ENCODE data around the gene INTS11. TPM values are rescaled to one million over a fixed set of nuclear protein-coding genes. Genes with fewer than 3 reads are reported as not detected.
A peak's percentile ranks its signal among the peaks of the same experiment; 100 is the strongest.

INTS11 gene
- total and polyA plus RNA-seq, 10 of the 15 experiments (the other 5 are each of a cell fraction or from before 2014, with no cell fraction given): 2.5 to 117 (median 77.7) TPM

DNA sequence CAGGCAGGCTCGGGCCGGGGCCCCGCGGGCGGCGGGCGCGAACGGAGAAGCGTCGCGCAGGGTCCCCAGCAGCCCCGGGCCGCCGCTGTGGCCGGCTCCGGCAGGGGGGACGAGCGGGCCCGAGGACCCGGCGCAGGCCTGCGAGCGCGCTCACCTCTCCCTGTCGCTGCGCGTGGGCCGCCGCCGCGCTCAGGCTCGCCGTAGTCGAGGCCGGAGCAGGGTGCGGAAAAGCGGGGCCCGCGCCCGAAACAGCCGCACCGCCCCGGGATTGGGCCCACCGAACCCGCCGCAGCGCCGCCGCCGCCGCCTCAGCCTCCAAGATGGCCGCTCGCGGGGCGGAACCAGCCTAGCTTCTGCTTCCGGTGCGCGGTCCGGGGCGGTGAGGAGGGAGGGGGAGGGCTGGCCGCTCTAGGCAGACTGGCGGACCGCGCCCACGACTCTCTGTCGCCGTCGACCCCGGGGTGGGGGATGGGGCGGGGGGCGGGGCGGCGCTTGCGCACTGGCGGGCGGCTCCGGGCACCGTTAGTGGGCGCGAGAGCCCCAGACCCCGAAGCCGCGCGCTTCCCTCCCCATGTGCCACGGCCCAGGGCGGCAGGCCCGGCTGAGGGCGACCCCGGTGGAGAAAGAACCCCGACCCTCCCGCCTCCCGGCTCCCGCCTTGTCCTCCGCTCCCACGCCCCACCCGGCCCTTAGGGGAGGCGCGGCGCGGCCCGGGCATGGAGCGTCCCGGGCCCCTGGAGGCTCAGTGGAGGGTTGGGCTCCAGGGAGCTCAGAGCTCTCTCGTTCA lies 50.8 kb downstream of the INTS11 start, which contains the start of gene UBE2J2 (continued):
- TF ChIP-seq, protein P1, sequence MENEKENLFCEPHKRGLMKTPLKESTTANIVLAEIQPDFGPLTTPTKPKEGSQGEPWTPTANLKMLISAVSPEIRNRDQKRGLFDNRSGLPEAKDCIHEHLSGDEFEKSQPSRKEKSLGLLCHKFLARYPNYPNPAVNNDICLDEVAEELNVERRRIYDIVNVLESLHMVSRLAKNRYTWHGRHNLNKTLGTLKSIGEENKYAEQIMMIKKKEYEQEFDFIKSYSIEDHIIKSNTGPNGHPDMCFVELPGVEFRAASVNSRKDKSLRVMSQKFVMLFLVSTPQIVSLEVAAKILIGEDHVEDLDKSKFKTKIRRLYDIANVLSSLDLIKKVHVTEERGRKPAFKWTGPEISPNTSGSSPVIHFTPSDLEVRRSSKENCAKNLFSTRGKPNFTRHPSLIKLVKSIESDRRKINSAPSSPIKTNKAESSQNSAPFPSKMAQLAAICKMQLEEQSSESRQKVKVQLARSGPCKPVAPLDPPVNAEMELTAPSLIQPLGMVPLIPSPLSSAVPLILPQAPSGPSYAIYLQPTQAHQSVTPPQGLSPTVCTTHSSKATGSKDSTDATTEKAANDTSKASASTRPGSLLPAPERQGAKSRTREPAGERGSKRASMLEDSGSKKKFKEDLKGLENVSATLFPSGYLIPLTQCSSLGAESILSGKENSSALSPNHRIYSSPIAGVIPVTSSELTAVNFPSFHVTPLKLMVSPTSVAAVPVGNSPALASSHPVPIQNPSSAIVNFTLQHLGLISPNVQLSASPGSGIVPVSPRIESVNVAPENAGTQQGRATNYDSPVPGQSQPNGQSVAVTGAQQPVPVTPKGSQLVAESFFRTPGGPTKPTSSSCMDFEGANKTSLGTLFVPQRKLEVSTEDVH (IDR thresholded peaks at IDR 0.05; ENCODE audit: low read depth, partially characterized antibody): no peak
- TF ChIP-seq MYC (IDR thresholded peaks at IDR 0.05; ENCODE audit: insufficient read depth, insufficient read length, insufficient replicate concordance, low read length, severe bottlenecking) (no peak), TCF7 (IDR thresholded peaks at IDR 0.05; ENCODE audit: borderline replicate concordance) (no peak), LARP7 (IDR thresholded peaks at IDR 0.05) (peak; percentile 90), KDM1A (IDR thresholded peaks at IDR 0.05; ENCODE audit: borderline replicate concordance) (no peak), IRF4 (IDR thresholded peaks at IDR 0.05; ENCODE audit: low read depth, low read length) (no peak), MTA2 (IDR thresholded peaks at IDR 0.05; ENCODE audit: low read depth) (no peak), HDGF (IDR thresholded peaks at IDR 0.05) (no peak), BMI1 (IDR thresholded peaks at IDR 0.05; ENCODE audit: borderline replicate concordance) (no peak), EGR1 (IDR thresholded peaks at IDR 0.05; ENCODE audit: borderline replicate concordance in 1 of 2, low read depth in 2 of 2, low read length in 2 of 2) (peak in 1 of 2 experiments; percentile 95; a peak in 2 of 3 replicates), CEBPB (IDR thresholded peaks at IDR 0.05; ENCODE audit: borderline replicate concordance in 1 of 2, low read depth in 2 of 2, low read length in 2 of 2) (no peak), POLR2A (IDR thresholded peaks at IDR 0.05; ENCODE audit: low read depth, low read length) (peak; percentile 87), ZBED1 (IDR thresholded peaks at IDR 0.05; ENCODE audit: borderline replicate concordance) (no peak), SUZ12 (IDR thresholded peaks at IDR 0.05; ENCODE audit: unreplicated experiment) (no peak), CREB1 (IDR thresholded peaks at IDR 0.05; ENCODE audit: low read depth) (peak; percentile 64; the same call in 1 of the 2 replicates), CBX3 (IDR thresholded peaks at IDR 0.05; ENCODE audit: borderline replicate concordance, low read depth) (no peak), BACH1 (IDR thresholded peaks at IDR 0.05; ENCODE audit: borderline replicate concordance) (peak; percentile 71), GABPA (IDR thresholded peaks at IDR 0.05; ENCODE audit: low read depth) (peak; percentile 90), IKZF2 (IDR thresholded peaks at IDR 0.05) (no peak), YBX1 (IDR thresholded peaks at IDR 0.05) (no peak), GATAD2B (conservative IDR thresholded peaks at IDR 0.05; ENCODE audit: low read depth) (peak; percentile 95)
- TF ChIP-seq, protein P2, sequence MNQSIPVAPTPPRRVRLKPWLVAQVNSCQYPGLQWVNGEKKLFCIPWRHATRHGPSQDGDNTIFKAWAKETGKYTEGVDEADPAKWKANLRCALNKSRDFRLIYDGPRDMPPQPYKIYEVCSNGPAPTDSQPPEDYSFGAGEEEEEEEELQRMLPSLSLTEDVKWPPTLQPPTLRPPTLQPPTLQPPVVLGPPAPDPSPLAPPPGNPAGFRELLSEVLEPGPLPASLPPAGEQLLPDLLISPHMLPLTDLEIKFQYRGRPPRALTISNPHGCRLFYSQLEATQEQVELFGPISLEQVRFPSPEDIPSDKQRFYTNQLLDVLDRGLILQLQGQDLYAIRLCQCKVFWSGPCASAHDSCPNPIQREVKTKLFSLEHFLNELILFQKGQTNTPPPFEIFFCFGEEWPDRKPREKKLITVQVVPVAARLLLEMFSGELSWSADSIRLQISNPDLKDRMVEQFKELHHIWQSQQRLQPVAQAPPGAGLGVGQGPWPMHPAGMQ (IDR thresholded peaks at IDR 0.05; ENCODE audit: borderline replicate concordance): no peak
- TF ChIP-seq, protein P3, sequence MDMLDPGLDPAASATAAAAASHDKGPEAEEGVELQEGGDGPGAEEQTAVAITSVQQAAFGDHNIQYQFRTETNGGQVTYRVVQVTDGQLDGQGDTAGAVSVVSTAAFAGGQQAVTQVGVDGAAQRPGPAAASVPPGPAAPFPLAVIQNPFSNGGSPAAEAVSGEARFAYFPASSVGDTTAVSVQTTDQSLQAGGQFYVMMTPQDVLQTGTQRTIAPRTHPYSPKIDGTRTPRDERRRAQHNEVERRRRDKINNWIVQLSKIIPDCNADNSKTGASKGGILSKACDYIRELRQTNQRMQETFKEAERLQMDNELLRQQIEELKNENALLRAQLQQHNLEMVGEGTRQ (IDR thresholded peaks at IDR 0.05; ENCODE audit: borderline replicate concordance, low read depth, low read length): no peak
- TF ChIP-seq, protein P4, sequence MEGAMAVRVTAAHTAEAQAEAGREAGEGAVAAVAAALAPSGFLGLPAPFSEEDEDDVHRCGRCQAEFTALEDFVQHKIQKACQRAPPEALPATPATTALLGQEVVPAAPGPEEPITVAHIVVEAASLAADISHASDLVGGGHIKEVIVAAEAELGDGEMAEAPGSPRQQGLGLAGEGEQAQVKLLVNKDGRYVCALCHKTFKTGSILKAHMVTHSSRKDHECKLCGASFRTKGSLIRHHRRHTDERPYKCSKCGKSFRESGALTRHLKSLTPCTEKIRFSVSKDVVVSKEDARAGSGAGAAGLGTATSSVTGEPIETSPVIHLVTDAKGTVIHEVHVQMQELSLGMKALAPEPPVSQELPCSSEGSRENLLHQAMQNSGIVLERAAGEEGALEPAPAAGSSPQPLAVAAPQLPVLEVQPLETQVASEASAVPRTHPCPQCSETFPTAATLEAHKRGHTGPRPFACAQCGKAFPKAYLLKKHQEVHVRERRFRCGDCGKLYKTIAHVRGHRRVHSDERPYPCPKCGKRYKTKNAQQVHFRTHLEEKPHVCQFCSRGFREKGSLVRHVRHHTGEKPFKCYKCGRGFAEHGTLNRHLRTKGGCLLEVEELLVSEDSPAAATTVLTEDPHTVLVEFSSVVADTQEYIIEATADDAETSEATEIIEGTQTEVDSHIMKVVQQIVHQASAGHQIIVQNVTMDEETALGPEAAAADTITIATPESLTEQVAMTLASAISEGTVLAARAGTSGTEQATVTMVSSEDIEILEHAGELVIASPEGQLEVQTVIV (IDR thresholded peaks at IDR 0.05; ENCODE audit: borderline replicate concordance, partially characterized antibody): no peak
